IMR-90 (cell line): Measurements from ENCODE around the gene FOXK2. TPM values are rescaled to one million over a fixed set of nuclear protein-coding genes. Genes with fewer than 3 reads are reported as not detected.

Experiments used
- ATAC-seq: fragments of 200-7000 bp; cut with Tn5 transposase; 2 replicates; pipeline ENCODE4 v1.9.1; 2020; ENCODE audit warnings: low read depth, mild to moderate bottlenecking, moderate library complexity
- BruUV-seq: library from RNA; stranded (reverse); fragments of 400-500 nt; replicated peaks from 2 replicates; lab custom pipeline; 2021; lab: Mats Ljungman, UMichigan
- CTCF ChIA-PET: fragments of 300-600 bp; formaldehyde crosslinking; extraction: SDS; loops from one replicate; lab custom pipeline; 2021; ENCODE audit warnings: antibody characterized with exemption; lab: Yijun Ruan, JAX
- POLR2A ChIA-PET: fragments of 300-600 bp; sonication (Branson Sonifier 250); formaldehyde crosslinking; loops from one replicate; lab custom pipeline; 2022; ENCODE audit warnings: antibody characterized with exemption; ENCODE audit not compliant: unreplicated experiment; lab: Charles Lee
- DNase-seq: peaks from one replicate; pipeline ENCODE4 v3.0.0; 2013
- H2AFZ ChIP-seq: replicated peaks from 2 replicates; pipeline ENCODE3; 2013; ENCODE audit warnings: low read length, mild to moderate bottlenecking; ENCODE audit not compliant: poor library complexity
- H2AK5ac ChIP-seq: 2 replicates; pipeline ENCODE4 v1.6.1; 2013; ENCODE audit warnings: low read depth, low read length, inconsistent platforms
- H2AK9ac ChIP-seq: replicated peaks from 2 replicates; pipeline ENCODE3; 2013; ENCODE audit warnings: mild to moderate bottlenecking, low read depth, low read length, moderate library complexity; ENCODE audit not compliant: poor library complexity
- H2BK120ac ChIP-seq: 2 replicates; pipeline ENCODE4 v1.6.1; 2013; ENCODE audit warnings: low read depth, low read length, inconsistent platforms
- H2BK15ac ChIP-seq: 3 replicates; pipeline ENCODE4 v1.6.1; 2013; ENCODE audit warnings: low read depth, low read length, inconsistent platforms
- H2BK20ac ChIP-seq: 2 replicates; pipeline ENCODE4 v1.6.1; 2013; ENCODE audit warnings: low read depth, mild to moderate bottlenecking, inconsistent platforms, low read length, moderate library complexity
- H2BK5ac ChIP-seq: 2 replicates; pipeline ENCODE4 v1.6.1; 2013; ENCODE audit warnings: mild to moderate bottlenecking, low read depth, low read length, inconsistent platforms; ENCODE audit not compliant: poor library complexity, severe bottlenecking
- H3K14ac ChIP-seq: replicated peaks from 2 replicates; pipeline ENCODE4 v1.6.1; 2013; ENCODE audit warnings: low read depth, low read length, inconsistent platforms
- H3K18ac ChIP-seq: 2 replicates; pipeline ENCODE4 v1.6.1; 2013; ENCODE audit warnings: low read depth, low read length, control low read depth
- H3K23ac ChIP-seq: 2 replicates; pipeline ENCODE4 v1.6.1; 2013; ENCODE audit warnings: low read depth, low read length, inconsistent platforms
- H3K27ac ChIP-seq: 2 replicates; pipeline ENCODE4 v1.5.1; 2013; ENCODE audit warnings: mild to moderate bottlenecking, control low read depth, low read length; ENCODE audit not compliant: insufficient read depth
- H3K27me3 ChIP-seq: 2 replicates; pipeline ENCODE4 v1.6.1; 2013; ENCODE audit warnings: low read length; ENCODE audit not compliant: control insufficient read depth, insufficient read depth
- H3K36me3 ChIP-seq: 2 replicates; pipeline ENCODE4 v1.6.1; 2013; ENCODE audit warnings: low read length, mixed read lengths; ENCODE audit not compliant: control insufficient read depth, insufficient read depth
- H3K4ac ChIP-seq: 2 replicates; pipeline ENCODE4 v1.6.1; 2013; ENCODE audit warnings: low read depth, low read length, inconsistent platforms
- H3K4me1 ChIP-seq: 2 replicates; pipeline ENCODE4 v1.6.1; 2013; ENCODE audit warnings: low read length, mixed read lengths; ENCODE audit not compliant: control insufficient read depth, insufficient read depth
- H3K4me2 ChIP-seq: 2 replicates; pipeline ENCODE4 v1.6.1; 2013; ENCODE audit warnings: low read depth, mild to moderate bottlenecking, control low read depth, low read length, moderate library complexity
- H3K4me3 ChIP-seq: 2 replicates; pipeline ENCODE4 v1.5.1; 2013; ENCODE audit warnings: low read depth, mild to moderate bottlenecking, control low read depth, low read length, moderate library complexity; ENCODE audit not compliant: insufficient read depth
- H3K56ac ChIP-seq: 2 replicates; pipeline ENCODE4 v1.6.1; 2013; ENCODE audit warnings: low read length, inconsistent platforms; ENCODE audit not compliant: insufficient read depth; ENCODE audit errors: extremely low read depth
- H3K79me1 ChIP-seq, 2 experiments: 2 replicates each; pipeline ENCODE4 v1.6.1; 2013; ENCODE audit warnings: low read length in 2 of 2, inconsistent platforms in 1 of 2, low read depth in 1 of 2
- H3K9ac ChIP-seq: 2 replicates; pipeline ENCODE4 v1.6.1; 2013; ENCODE audit warnings: low read depth, low read length, control low read depth
- H3K9me1 ChIP-seq: 2 replicates; pipeline ENCODE4 v1.6.1; 2013; ENCODE audit warnings: low read length, inconsistent platforms; ENCODE audit not compliant: insufficient read depth
- H3K9me3 ChIP-seq: 2 replicates; pipeline ENCODE4 v1.6.1; 2013; ENCODE audit warnings: low read length; ENCODE audit not compliant: control insufficient read depth, insufficient read depth
- H4K20me1 ChIP-seq: 2 replicates; pipeline ENCODE4 v1.6.1; 2013; ENCODE audit warnings: low read length, inconsistent platforms; ENCODE audit not compliant: insufficient read depth
- H4K5ac ChIP-seq: 2 replicates; pipeline ENCODE4 v1.6.1; 2013; ENCODE audit warnings: mild to moderate bottlenecking, low read depth, low read length, control low read depth
- H4K8ac ChIP-seq, 2 experiments: 2 replicates each; pipeline ENCODE4 v1.6.1; 2013; ENCODE audit warnings: low read depth in 2 of 2, low read length in 2 of 2, control low read depth in 1 of 2, inconsistent platforms in 1 of 2
- H4K91ac ChIP-seq: 2 replicates; pipeline ENCODE4 v1.6.1; 2013; ENCODE audit warnings: low read depth, low read length, inconsistent platforms; ENCODE audit not compliant: insufficient read depth
- FOS ChIP-seq: fragments of 150-350 bp; IDR thresholded peaks from 2 replicates; pipeline ENCODE4 v1.6.1; 2016; ENCODE audit warnings: low read depth, low read length
- MXI1 ChIP-seq: IDR thresholded peaks from 2 replicates; pipeline ENCODE4 v1.6.1; 2012; ENCODE audit warnings: low read depth, mild to moderate bottlenecking, low read length, moderate library complexity, borderline replicate concordance
- WGBS, 2 experiments: methylation state at CpG; one replicate each; pipeline versions ENCODE4 v1.1.5 to v1.1.7; 2013; ENCODE audit warnings: missing lambda C conversion rate in 2 of 2; ENCODE audit not compliant: insufficient read length in 1 of 2; ENCODE audit errors: extremely low coverage in 2 of 2; 5-methylcytosine and 5-hydroxymethylcytosine counted together
- dilution Hi-C: fragments of 300-500 bp; cut with HindIII; formaldehyde crosslinking; loops from one replicate; pipeline ENCODE4 v1.14.3; 2018; ENCODE audit warnings: low sequenced_read_pairs; ENCODE audit not compliant: unreplicated experiment
- in situ Hi-C: fragments of 300-500 bp; cut with MboI; formaldehyde crosslinking; loops from 3 replicates; pipeline ENCODE4 v1.14.3; 2019; ENCODE audit warnings: low sequenced_read_pairs, inconsistent platforms, mixed read lengths
- intact Hi-C: fragments of 100-400 bp; cut with micrococcal nuclease; formaldehyde crosslinking; loops from 2 replicates; pipeline ENCODE4 v1.10.0; 2022
- polyA plus RNA-seq, 3 experiments: library from polyadenylated mRNA; depleted of rRNA; stranded (reverse); fragments of >200 nt; gene quantifications; 2 replicates each; pipeline ENCODE4 v1.2.3, GENCODE V29; 2012; ENCODE audit warnings: low replicate concordance in 1 of 3
- total RNA-seq: library from RNA; depleted of rRNA; stranded (reverse); fragments of >200 nt; gene quantifications from 2 replicates; pipeline ENCODE4 v1.2.3, GENCODE V29; 2012

The FOXK2 gene
- total and polyA plus RNA-seq, 2 of the 4 experiments (the other 2 are of a cell fraction) = 12.5 to 20.0 TPM

- no peak for TF ChIP-seq FOS
- 0 out of 2 replicates have a peak, but pooled peaks have one; percentile 12 for TF ChIP-seq MXI1
- peak; percentile 8 for ATAC-seq
- dilution Hi-C loops = no loop called here
- in situ Hi-C loops = no loop called here
- Histone ChIP-seq H3K14ac (peak overlapping the region; percentile 33; the same call in 1 of the 2 replicates), H3K4me3 (peak overlapping the region; percentile 86), H4K20me1 (peaks cover 50% of the 10 kb centered on the region), H3K27ac (peak overlapping the region; percentile 67), H2AFZ (peak overlapping the region; percentile 86), H3K18ac (no peak overlapping the region), H3K9me3 (no peaks in the 10 kb centered on the region), H3K27me3 (no peaks in the 10 kb centered on the region), H3K4ac (peak overlapping the region; percentile 43), H2AK5ac (peak overlapping the region; percentile 43; the same call in 1 of the 2 replicates), H3K4me2 (peak overlapping the region; percentile 97), H2BK5ac (no peak overlapping the region), H3K23ac (peak overlapping the region; percentile 84), H3K9ac (peak overlapping the region; percentile 65), H3K4me1 (peaks cover 3% of the 10 kb centered on the region; the same call in 1 of the 2 replicates), H2AK9ac (peak overlapping the region; percentile 21), H4K5ac (no peak overlapping the region), H2BK20ac (no peak overlapping the region), H3K36me3 (no peaks in the 10 kb centered on the region), H3K79me1 (peaks cover 0 to 39% of the 10 kb centered on the region in 2 experiments; a peak in 2 of 4 replicates), H4K8ac (no peak overlapping the region), H2BK120ac (no peak overlapping the region), H4K91ac (no peak overlapping the region), H3K9me1 (peaks cover 8% of the 10 kb centered on the region; the same call in 1 of the 2 replicates), H2BK15ac (no peak overlapping the region; the same call in 2 of the 3 replicates), H3K56ac (peak overlapping the region; percentile 75; the same call in 1 of the 2 replicates)
- DNase-seq = no peak
- BruUV-seq = no TSS peak
- 1% methylated on average over 32 of the region's 94 CpGs; no CpG with 5 or more reads in 1 of the 2 experiments for WGBS, 2 experiments
- ChIA-PET POLR2A (interaction anchor here (0.7 to 1.0 kb wide), 2 partner anchors 9 to 14 kb away, joined by 3 to 4 read pairs; no protein-coding TSS in a partner anchor), CTCF (interaction anchor here (1.3 kb wide), 1 partner anchor 16 kb away, joined by 4 read pairs; no protein-coding TSS in a partner anchor)
- intact Hi-C loops = loop anchor here (2.0 kb wide), 1 partner anchor 23 kb away; no protein-coding TSS in a partner anchor
Observed at GRCh38 chr17:82519971-82520903, 705 bp downstream of the FOXK2 start.
